ENCODE results near the gene CCNC. TPM values are rescaled to one million over a fixed set of nuclear protein-coding genes. Genes with fewer than 3 reads are reported as not detected.

Gene CCNC
- total RNA-seq: 106 TPM
- polyA plus RNA-seq: 22.7 TPM

- WGBS: under 1% methylated on average over 64 of the region's 64 CpGs
- no peaks in the 10 kb centered on the region for H3K36me3 ChIP-seq (ENCODE audit: insufficient read depth)
Observed at GRCh38 chr6:99568103-99568933, at the start of gene CCNC. CCNC (minus strand) TSS chr6:99568660; CDS start chr6:99568527, 133 bp downstream.

GRCh38 chr6:99617131-99617530, 48.7 kb upstream of the CCNC start:
- Histone ChIP-seq H3K4me3 (ENCODE audit: low read depth, low read length) (no peak overlapping the region), H3K36me3 (ENCODE audit: insufficient read depth) (no peaks in the 10 kb centered on the region), H3K27ac (ENCODE audit: low read depth) (no peak overlapping the region), H3K4me1 (ENCODE audit: insufficient read depth) (peaks cover 4% of the 10 kb centered on the region)
- DNase-seq (ENCODE audit: extremely low spot score): no peak
- 53% methylated on average over 2 of the region's 2 CpGs for WGBS

More at GRCh38 chr6:99568103-99568933, at the start of gene CCNC:
- Histone ChIP-seq H3K4me3 (ENCODE audit: low read depth, low read length) (peak within 1 kb of the TSS; percentile 96), H3K4me1 (ENCODE audit: insufficient read depth) (no peaks in the 10 kb centered on the region), H3K27ac (ENCODE audit: low read depth) (peak within 1 kb of the TSS; percentile 56)
- peak; percentile 91 for DNase-seq (ENCODE audit: extremely low spot score)

GRCh38 chr6:99614430-99615186, 46.1 kb upstream of the CCNC start:
- no peak for DNase-seq (ENCODE audit: extremely low spot score)
- WGBS: 2% methylated on average over 55 of the region's 55 CpGs
- Histone ChIP-seq H3K4me3 (ENCODE audit: low read depth, low read length) (peak overlapping the region; percentile 46), H3K36me3 (ENCODE audit: insufficient read depth) (no peaks in the 10 kb centered on the region), H3K27ac (ENCODE audit: low read depth) (no peak overlapping the region), H3K4me1 (ENCODE audit: insufficient read depth) (peaks cover 4% of the 10 kb centered on the region)

- H3K4me3 ChIP-seq (ENCODE audit: low read depth, low read length): peak overlapping the region; percentile 46
- no peak for DNase-seq (ENCODE audit: extremely low spot score)
- H3K36me3 ChIP-seq (ENCODE audit: insufficient read depth): no peaks in the 10 kb centered on the region
- no peak overlapping the region for H3K27ac ChIP-seq (ENCODE audit: low read depth)
- WGBS: under 1% methylated on average over 82 of the region's 82 CpGs
- peaks cover 4% of the 10 kb centered on the region for H3K4me1 ChIP-seq (ENCODE audit: insufficient read depth)
Observed at GRCh38 chr6:99613705-99614429, 45.4 kb upstream of the CCNC start.

- DNase-seq (ENCODE audit: extremely low spot score): no peak
- WGBS: under 1% methylated on average over 37 of the region's 37 CpGs
- Histone ChIP-seq H3K27ac (ENCODE audit: low read depth) (no peak overlapping the region), H3K4me1 (ENCODE audit: insufficient read depth) (peaks cover 4% of the 10 kb centered on the region), H3K36me3 (ENCODE audit: insufficient read depth) (no peaks in the 10 kb centered on the region), H3K4me3 (ENCODE audit: low read depth, low read length) (peak overlapping the region; percentile 46)
Observed at GRCh38 chr6:99613409-99613704, 44.9 kb upstream of the CCNC start.

- WGBS: 9% methylated on average over 56 of the region's 56 CpGs
- Histone ChIP-seq H3K4me3 (ENCODE audit: low read depth, low read length) (peak overlapping the region; percentile 46), H3K4me1 (ENCODE audit: insufficient read depth) (peaks cover 4% of the 10 kb centered on the region), H3K36me3 (ENCODE audit: insufficient read depth) (no peaks in the 10 kb centered on the region), H3K27ac (ENCODE audit: low read depth) (no peak overlapping the region)
- no peak for DNase-seq (ENCODE audit: extremely low spot score)
Observed at GRCh38 chr6:99612551-99613408, 44.3 kb upstream of the CCNC start.

- H3K27ac ChIP-seq (ENCODE audit: low read depth): no peak overlapping the region
- peaks cover 4% of the 10 kb centered on the region for H3K4me1 ChIP-seq (ENCODE audit: insufficient read depth)
- no peak overlapping the region for H3K4me3 ChIP-seq (ENCODE audit: low read depth, low read length)
- H3K36me3 ChIP-seq (ENCODE audit: insufficient read depth): no peaks in the 10 kb centered on the region
- 2% methylated on average over 3 of the region's 3 CpGs for WGBS
- DNase-seq (ENCODE audit: extremely low spot score): no peak
Observed at GRCh38 chr6:99611148-99611547, 42.7 kb upstream of the CCNC start.

GRCh38 chr6:99609905-99610489, 41.5 kb upstream of the CCNC start:
- Histone ChIP-seq H3K27ac (ENCODE audit: low read depth) (no peak overlapping the region), H3K4me1 (ENCODE audit: insufficient read depth) (peaks cover 4% of the 10 kb centered on the region), H3K4me3 (ENCODE audit: low read depth, low read length) (no peak overlapping the region), H3K36me3 (ENCODE audit: insufficient read depth) (no peaks in the 10 kb centered on the region)
- 14% methylated on average over 2 of the region's 2 CpGs for WGBS
- no peak for DNase-seq (ENCODE audit: extremely low spot score)

GRCh38 chr6:99608886-99609482, 40.5 kb upstream of the CCNC start:
- Histone ChIP-seq H3K4me3 (ENCODE audit: low read depth, low read length) (no peak overlapping the region), H3K27ac (ENCODE audit: low read depth) (no peak overlapping the region), H3K36me3 (ENCODE audit: insufficient read depth) (no peaks in the 10 kb centered on the region), H3K4me1 (ENCODE audit: insufficient read depth) (peaks cover 4% of the 10 kb centered on the region)
- no peak for DNase-seq (ENCODE audit: extremely low spot score)
- WGBS: 4% methylated on average over 24 of the region's 24 CpGs

- Histone ChIP-seq H3K4me1 (ENCODE audit: insufficient read depth) (peaks cover 1% of the 10 kb centered on the region), H3K36me3 (ENCODE audit: insufficient read depth) (no peaks in the 10 kb centered on the region), H3K4me3 (ENCODE audit: low read depth, low read length) (no peak overlapping the region), H3K27ac (ENCODE audit: low read depth) (no peak overlapping the region)
- DNase-seq (ENCODE audit: extremely low spot score): no peak
- WGBS: 4% methylated on average over 29 of the region's 29 CpGs
Observed at GRCh38 chr6:99608059-99608885, 39.8 kb upstream of the CCNC start.

- H3K4me3 ChIP-seq (ENCODE audit: low read depth, low read length): no peak overlapping the region
- H3K27ac ChIP-seq (ENCODE audit: low read depth): no peak overlapping the region
- no peak for DNase-seq (ENCODE audit: extremely low spot score)
- no peaks in the 10 kb centered on the region for H3K36me3 ChIP-seq (ENCODE audit: insufficient read depth)
- H3K4me1 ChIP-seq (ENCODE audit: insufficient read depth): no peaks in the 10 kb centered on the region
- 5% methylated on average over 34 of the region's 34 CpGs for WGBS
Observed at GRCh38 chr6:99607416-99608036, 39.1 kb upstream of the CCNC start.
